ENCODE measurements around the gene SLC49A4.

The SLC49A4 gene

GRCh38 chr3:122773944-122774509 is 20.8 kb upstream of the SLC49A4 start:
- in situ Hi-C loops (cut with MboI; ENCODE audit: low sequenced_read_pairs, unreplicated experiment), result no loop called here
- DNase-seq (ENCODE audit: low spot score), result peak; percentile 46
- TF ChIP-seq, protein P1, sequence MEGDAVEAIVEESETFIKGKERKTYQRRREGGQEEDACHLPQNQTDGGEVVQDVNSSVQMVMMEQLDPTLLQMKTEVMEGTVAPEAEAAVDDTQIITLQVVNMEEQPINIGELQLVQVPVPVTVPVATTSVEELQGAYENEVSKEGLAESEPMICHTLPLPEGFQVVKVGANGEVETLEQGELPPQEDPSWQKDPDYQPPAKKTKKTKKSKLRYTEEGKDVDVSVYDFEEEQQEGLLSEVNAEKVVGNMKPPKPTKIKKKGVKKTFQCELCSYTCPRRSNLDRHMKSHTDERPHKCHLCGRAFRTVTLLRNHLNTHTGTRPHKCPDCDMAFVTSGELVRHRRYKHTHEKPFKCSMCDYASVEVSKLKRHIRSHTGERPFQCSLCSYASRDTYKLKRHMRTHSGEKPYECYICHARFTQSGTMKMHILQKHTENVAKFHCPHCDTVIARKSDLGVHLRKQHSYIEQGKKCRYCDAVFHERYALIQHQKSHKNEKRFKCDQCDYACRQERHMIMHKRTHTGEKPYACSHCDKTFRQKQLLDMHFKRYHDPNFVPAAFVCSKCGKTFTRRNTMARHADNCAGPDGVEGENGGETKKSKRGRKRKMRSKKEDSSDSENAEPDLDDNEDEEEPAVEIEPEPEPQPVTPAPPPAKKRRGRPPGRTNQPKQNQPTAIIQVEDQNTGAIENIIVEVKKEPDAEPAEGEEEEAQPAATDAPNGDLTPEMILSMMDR (IDR thresholded peaks at IDR 0.05; ENCODE audit: borderline replicate concordance, control extremely low read depth, extremely low read depth, insufficient read depth, missing control alignments), result no peak

- TF ChIP-seq, protein P1 (IDR thresholded peaks at IDR 0.05; ENCODE audit: borderline replicate concordance, control extremely low read depth, extremely low read depth, insufficient read depth, missing control alignments), result no peak
- DNase-seq (ENCODE audit: low spot score), result peak; percentile 16
- in situ Hi-C loops (cut with MboI; ENCODE audit: low sequenced_read_pairs, unreplicated experiment), result no loop called here
Observed at GRCh38 chr3:122774564-122774963, 20.3 kb upstream of the SLC49A4 start.

DNA sequence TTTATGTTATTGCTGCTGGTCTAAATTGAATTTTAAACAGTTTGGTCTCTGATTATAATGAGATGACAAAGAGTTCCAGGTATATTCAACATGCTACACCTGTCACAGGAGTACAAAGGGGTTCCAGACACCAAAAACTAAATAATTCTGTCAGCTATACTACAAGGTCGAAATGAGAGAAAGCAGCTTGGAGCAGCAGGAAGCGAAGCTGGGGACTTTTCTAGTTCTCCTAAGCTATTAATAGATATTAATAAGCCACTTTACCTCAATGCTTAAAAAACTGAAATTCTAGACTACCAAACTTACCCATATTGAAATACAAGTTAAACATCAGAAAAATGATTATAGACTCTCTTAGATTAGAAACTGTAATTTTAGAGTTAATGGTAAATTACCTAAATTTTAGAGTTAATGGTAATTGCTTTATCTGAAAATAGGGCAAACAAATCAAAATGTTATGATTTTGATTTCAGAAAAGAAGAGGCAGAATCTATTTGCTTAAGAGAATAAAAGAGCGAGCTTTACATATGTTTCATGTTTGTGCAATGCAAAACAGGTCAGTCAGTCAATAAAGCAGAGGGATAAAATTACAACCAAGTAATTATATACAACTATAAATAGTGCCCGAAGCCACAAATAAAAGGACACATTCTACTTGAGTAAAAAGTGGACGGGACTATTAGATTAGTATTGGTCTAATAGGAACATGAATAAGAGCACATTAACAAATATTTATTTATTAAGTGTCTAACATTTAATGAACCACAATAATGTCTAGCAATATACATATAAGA is 18.0 kb upstream of the SLC49A4 start:
- DNase-seq (ENCODE audit: low spot score), result no peak
- TF ChIP-seq, protein P1 (IDR thresholded peaks at IDR 0.05; ENCODE audit: borderline replicate concordance, control extremely low read depth, extremely low read depth, insufficient read depth, missing control alignments), result no peak
- in situ Hi-C loops (cut with MboI; ENCODE audit: low sequenced_read_pairs, unreplicated experiment), result no loop called here

GRCh38 chr3:122777563-122777962 is 17.3 kb upstream of the SLC49A4 start:
- DNase-seq (ENCODE audit: low spot score), result no peak
- in situ Hi-C loops (cut with MboI; ENCODE audit: low sequenced_read_pairs, unreplicated experiment), result no loop called here
- TF ChIP-seq, protein P1 (IDR thresholded peaks at IDR 0.05; ENCODE audit: borderline replicate concordance, control extremely low read depth, extremely low read depth, insufficient read depth, missing control alignments), result no peak

DNA sequence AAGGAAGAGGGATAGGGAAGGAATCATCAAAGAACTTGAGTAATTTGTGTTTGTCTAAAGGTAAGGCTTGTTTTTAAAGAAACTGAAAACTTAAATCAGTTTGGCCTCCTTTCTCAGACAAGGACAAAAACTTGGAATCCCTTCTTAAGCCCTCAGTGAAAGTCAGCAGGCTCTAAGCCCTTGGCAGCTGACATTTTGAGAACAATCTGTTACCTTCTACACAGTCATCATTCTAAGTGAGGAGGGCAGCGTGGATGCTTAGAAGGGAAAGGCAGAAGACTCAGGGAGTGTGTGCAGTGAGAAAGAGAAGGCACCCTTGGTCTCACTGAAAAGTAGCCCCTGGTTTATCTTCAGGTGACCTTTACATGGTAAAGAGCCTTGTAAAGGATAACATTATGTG is 12.1 kb upstream of the SLC49A4 start:
- TF ChIP-seq, protein P1 (IDR thresholded peaks at IDR 0.05; ENCODE audit: borderline replicate concordance, control extremely low read depth, extremely low read depth, insufficient read depth, missing control alignments), result no peak
- in situ Hi-C loops (cut with MboI; ENCODE audit: low sequenced_read_pairs, unreplicated experiment), result no loop called here

GRCh38 chr3:122784436-122784835 is 10.4 kb upstream of the SLC49A4 start:
- TF ChIP-seq, protein P1 (IDR thresholded peaks at IDR 0.05; ENCODE audit: borderline replicate concordance, control extremely low read depth, extremely low read depth, insufficient read depth, missing control alignments), result no peak
- in situ Hi-C loops (cut with MboI; ENCODE audit: low sequenced_read_pairs, unreplicated experiment), result no loop called here
- DNase-seq (ENCODE audit: low spot score), result no peak

More for the DNA sequence above, 12.1 kb upstream of the SLC49A4 start:
- no peak for DNase-seq (ENCODE audit: low spot score)

All from GM13976 (cell line).